NB4 (cell line): ENCODE data around the gene PRR23E.

ENCODE experiments used
- DNase-seq: peaks from one replicate; pipeline ENCODE4 v3.0.0; 2010; ENCODE audit warnings: low read depth
- H3K4me3 ChIP-seq: one replicate; pipeline ENCODE4 v1.5.1; 2011; ENCODE audit warnings: mild to moderate bottlenecking, low read depth, low read length, moderate library complexity
- MYC ChIP-seq: IDR thresholded peaks from 2 replicates; pipeline ENCODE4 v1.6.1; 2011; ENCODE audit warnings: low read depth, low read length
- POLR2A ChIP-seq: IDR thresholded peaks from 2 replicates; pipeline ENCODE4 v1.6.1; 2011; ENCODE audit warnings: mild to moderate bottlenecking; ENCODE audit not compliant: insufficient read length; ENCODE audit errors: extremely low read depth
- TF ChIP-seq, protein P1 (sequence below): IDR thresholded peaks from one replicate; pipeline ENCODE4 v1.5.1; 2012; ENCODE audit warnings: low read depth, low read length
- TF ChIP-seq, protein P2 (sequence below): IDR thresholded peaks from 2 replicates; pipeline ENCODE4 v1.6.1; 2011; ENCODE audit warnings: low read depth, low read length

Gene PRR23E, protein sequence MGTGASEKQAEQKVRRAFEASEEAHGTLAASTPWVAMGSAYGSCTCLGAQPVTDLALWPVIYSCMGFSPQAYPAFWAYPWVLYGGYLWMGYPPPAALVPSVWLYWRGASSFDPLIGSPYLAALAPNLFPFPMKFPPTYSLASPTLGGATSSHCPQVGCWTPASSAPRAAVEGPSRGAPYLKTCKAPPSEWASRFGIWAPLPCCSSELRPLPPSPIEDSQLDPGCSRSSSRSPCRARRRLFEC

DNA sequence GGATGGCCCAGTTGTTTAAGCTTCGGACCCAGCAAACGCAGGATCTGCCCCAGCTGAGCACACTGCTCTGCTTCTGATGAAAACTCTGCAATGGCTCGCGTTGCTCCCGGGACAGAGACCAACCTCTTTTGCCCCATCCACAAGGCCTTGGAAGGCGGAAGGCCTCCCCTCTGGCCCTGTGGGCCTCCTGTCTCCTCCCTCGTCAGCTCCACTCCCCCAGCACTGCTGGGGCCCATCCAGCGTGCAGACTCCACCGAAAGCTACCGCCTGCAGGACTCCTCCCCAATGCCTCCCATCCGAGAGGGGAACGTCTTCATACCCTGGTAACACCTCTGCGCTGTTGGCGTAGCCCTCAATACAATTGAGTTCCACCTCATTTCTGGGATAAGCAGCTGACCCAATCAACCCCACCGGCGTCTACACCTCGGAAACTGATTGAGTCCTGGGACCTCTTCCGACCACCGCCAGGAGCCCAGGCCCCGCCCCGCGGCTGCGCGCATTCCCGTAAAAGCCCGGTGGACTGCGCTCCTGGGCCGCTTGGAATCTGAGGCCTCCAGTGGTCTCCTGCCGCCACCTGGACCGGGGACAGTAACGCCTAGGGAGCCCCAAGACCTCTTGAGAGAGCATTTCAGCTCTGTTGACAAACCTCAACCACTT is at the start of gene PRR23E:
Gene PRR23E, plus strand, starts transcription at position 556 of the 657 bp plus-strand sequence. CDS start 3,555 bp downstream, outside the sequence.
- DNase-seq: no peak
- TF ChIP-seq POLR2A (no peak), MYC (no peak)
- TF ChIP-seq, protein P1, sequence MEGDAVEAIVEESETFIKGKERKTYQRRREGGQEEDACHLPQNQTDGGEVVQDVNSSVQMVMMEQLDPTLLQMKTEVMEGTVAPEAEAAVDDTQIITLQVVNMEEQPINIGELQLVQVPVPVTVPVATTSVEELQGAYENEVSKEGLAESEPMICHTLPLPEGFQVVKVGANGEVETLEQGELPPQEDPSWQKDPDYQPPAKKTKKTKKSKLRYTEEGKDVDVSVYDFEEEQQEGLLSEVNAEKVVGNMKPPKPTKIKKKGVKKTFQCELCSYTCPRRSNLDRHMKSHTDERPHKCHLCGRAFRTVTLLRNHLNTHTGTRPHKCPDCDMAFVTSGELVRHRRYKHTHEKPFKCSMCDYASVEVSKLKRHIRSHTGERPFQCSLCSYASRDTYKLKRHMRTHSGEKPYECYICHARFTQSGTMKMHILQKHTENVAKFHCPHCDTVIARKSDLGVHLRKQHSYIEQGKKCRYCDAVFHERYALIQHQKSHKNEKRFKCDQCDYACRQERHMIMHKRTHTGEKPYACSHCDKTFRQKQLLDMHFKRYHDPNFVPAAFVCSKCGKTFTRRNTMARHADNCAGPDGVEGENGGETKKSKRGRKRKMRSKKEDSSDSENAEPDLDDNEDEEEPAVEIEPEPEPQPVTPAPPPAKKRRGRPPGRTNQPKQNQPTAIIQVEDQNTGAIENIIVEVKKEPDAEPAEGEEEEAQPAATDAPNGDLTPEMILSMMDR: no peak
- TF ChIP-seq, protein P2, sequence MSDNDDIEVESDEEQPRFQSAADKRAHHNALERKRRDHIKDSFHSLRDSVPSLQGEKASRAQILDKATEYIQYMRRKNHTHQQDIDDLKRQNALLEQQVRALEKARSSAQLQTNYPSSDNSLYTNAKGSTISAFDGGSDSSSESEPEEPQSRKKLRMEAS: no peak
- H3K4me3 ChIP-seq: no peak within 1 kb of the TSS

DNA sequence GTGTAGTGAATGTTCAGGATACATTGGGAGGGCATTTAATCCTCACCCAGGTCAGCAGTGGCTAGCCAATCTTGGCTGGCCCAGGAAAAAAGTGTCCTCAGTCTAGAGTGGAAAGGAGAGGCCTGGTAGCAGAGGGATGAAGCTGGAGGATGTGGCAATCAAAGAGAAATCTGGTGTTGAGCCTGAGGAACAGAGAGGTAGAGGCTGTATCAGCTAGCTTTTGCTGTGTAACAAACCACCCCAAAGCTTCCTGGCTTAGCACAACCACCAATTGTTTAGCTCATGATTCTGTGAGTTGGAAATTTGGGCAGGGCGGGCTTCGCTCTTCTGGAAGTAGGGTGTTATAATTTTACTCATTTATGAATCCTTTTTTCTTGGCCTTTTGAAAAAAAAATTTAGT is 49.8 kb upstream of the PRR23E start:
- TF ChIP-seq, protein P2: no peak
- TF ChIP-seq POLR2A (no peak), MYC (no peak)
- TF ChIP-seq, protein P1: no peak
- no peak for DNase-seq
- H3K4me3 ChIP-seq: no peak overlapping the region

DNA sequence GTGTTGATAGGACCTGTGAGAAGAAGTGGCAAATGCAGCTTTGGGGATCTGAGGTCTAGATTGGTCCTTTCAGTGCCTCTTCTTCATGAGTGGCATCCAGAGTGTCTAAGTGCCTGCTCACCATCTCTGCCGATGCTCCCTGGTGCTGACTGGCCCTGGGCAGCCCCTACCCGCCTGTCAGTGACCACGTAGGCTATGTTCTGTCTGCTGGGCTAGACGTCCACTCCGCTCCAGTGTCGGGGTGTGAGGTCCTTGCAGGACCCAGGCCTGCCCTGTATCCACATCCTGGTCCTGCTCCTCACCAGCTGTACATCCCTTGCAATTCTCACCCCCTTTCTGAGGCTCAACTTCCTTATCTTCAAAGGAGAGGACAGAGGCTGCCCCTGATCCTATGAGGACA is 48.3 kb upstream of the PRR23E start:
- H3K4me3 ChIP-seq: no peak overlapping the region
- DNase-seq: no peak
- TF ChIP-seq, protein P1: no peak
- no peak for TF ChIP-seq MYC
- TF ChIP-seq POLR2A: no peak
- TF ChIP-seq, protein P2: no peak

DNA sequence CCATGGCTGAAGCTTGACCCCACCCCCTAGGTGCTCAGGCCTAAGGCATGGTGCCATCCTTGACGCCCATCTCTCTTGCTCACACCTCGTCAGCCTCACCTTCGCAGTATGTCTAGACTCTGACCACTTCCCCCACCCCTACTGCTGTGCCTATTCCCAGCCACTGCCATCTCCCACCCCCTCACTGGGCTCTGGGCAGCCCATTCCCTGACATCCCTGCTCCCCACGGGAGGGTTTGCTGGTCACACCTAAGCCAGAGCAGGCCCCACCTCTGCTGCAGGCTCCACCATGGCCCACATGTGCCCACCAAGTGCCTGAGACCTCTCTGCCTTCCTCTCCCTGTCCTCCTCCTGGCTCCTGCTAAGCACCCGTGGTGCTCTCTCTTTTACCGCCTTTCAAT is 47.7 kb upstream of the PRR23E start:
- no peak overlapping the region for H3K4me3 ChIP-seq
- no peak for DNase-seq
- TF ChIP-seq, protein P2: no peak
- TF ChIP-seq MYC (no peak), POLR2A (no peak)
- TF ChIP-seq, protein P1: no peak

DNA sequence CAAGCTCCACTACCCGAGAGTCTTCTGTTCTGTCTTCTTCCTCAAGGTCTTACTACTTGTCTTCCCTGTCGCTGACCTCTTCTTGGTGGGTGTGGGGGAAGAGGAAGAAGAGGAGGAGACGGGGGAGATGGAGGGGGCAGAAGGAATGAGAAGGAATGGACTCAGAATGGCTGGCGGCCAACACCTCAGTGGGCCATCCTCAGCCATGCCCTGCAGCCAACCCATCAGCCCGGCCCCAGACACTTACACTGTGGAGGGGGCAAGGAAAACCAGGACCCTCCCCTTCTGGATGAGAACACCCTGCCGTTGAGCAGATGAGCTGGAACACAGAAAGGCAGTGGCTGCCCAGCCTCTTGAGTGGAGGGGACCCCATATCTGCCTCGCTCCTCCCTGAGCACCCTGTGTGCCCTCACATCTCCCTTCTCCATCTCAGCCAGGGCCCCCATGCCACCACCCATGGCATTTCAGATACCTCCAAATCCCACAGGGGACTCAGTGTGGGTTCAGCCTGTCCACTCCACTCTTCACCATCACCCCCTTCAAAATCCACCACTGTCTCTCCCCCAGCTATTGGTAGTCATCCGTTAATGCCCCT is 45.5 kb upstream of the PRR23E start:
- no peak for DNase-seq
- TF ChIP-seq, protein P1: no peak
- TF ChIP-seq, protein P2: no peak
- TF ChIP-seq POLR2A: no peak
- no peak for TF ChIP-seq MYC
- no peak overlapping the region for H3K4me3 ChIP-seq
